HG03520 (cell line): ENCODE measurements around the gene TMEM154.
"Not testable (repeated sequence)": the region's sequence is repeated elsewhere in the genome, so short reads cannot be mapped to it uniquely, and the experiment has no call there.

Experiments used
- ATAC-seq: cut with Tn5 transposase; IDR thresholded peaks from one replicate; pipeline ENCODE4 v1.9.1; 2021; ENCODE audit warnings: mild to moderate bottlenecking, moderate library complexity; ENCODE audit not compliant: unreplicated experiment

Gene TMEM154

DNA sequence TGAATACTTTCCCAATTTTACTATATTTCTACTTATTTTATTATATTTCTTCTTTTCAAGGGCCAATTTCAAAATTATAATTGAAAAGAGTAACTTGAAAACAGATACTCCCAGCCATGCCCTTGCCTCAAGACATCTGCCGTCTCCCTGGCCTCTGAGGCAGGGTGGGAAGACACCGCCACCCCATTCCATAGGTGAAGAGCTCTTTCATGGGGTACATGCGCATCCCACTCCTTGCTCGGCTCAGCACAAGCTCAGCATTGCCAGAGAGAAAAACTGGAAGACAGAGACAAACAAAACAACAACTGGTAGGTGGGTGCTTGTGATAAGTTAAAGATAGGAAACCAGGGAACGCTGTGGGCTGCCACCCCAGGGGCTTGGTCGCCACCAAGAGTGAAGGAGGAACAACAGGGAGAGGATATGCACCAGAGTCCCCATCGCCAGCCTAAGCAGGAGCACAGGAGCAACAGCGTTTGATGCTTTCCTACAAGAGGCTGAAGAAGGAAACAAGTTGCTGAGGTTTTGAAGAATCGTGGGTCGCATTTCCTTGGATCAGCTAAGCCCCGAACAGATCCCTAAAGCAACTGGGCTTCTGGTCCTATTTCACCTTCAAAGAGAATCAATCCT is 11.3 kb downstream of the TMEM154 start:
- ATAC-seq, result no peak

DNA sequence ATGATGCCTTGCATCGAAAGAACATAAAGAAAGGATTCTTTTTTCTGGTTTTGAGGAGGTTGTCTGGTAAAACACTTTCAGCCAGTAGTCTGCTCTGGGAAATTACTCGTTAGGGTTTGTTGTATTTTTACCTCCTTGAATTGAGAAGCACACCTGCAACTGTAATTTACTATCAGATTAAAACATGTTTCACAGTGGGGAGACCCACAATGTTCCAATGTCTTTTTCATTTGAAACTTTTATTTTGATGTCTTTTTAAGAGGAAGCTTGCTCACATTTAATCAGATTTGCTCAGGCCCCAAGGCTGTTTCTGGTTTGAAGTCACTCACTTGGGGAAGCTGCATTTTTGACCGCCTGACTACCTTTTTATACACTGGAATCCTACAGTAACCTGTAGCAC is 12.0 kb downstream of the TMEM154 start:
- ATAC-seq, result no peak

DNA sequence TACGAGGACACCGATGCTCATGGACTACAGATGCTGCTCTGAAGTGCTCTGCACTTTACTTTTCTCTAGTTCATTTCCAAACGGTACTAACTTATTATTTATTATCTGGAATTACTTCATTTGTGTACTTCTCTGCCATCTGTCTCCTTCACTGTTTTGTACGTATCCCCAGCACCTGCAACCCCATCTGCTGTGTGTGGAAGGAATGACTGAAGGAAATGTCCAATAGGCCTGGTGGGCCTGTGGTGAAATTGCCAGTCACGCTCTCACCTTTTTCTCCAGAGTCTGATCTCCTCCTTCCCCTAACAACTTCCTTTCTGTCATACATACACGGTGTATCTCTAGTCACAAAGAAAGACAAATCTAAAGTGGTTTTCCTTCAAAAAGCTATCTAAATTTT is 12.9 kb downstream of the TMEM154 start:
- no peak for ATAC-seq

DNA sequence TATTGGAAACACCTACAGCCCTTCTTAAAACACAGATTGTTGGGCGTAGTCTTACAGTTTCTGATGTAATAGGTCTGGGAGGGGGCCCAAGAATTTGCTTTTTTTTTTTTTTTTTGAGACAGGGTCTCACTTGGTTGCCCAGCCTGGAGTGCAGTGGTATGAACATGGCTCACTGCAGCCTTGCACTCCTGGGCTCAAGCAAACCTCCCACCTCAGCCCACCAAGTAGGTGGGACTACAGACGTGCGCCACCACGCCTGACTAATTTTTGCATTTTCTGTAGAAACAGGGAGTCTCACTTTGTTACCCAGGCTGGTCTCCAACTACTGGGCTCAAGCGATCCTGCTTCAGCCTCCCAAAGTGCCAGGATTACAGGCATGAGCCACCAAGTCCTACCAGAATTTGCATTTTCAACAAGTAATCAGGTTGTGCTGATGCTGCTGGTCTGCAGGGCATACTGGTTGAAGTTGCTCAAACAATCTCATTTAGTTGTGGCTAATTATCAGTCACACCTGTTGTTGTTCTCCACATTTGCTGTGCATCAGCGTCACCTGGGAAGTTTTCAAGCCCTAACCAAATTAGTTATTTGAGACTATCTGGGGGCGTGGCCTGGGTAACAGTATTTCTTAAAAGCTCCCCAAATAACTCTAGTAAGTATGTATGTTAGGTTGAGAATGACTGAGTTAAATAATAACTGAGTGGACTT is 14.0 kb downstream of the TMEM154 start:
- no peak for ATAC-seq

DNA sequence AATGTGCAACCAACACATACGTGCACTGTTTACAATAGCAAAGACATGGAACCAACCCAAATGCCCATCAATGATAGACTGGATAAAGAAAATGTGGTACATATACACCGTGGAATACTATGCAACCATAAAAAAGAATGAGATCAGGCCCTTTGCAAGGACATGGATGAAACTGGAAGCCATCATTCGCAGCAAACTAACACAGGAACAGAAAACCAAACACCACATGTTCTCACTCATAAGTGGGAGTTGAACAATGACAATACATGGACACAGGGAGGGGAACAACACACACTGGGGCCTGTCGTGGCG is 15.8 kb downstream of the TMEM154 start:
- ATAC-seq, result not testable (repeated sequence)

DNA sequence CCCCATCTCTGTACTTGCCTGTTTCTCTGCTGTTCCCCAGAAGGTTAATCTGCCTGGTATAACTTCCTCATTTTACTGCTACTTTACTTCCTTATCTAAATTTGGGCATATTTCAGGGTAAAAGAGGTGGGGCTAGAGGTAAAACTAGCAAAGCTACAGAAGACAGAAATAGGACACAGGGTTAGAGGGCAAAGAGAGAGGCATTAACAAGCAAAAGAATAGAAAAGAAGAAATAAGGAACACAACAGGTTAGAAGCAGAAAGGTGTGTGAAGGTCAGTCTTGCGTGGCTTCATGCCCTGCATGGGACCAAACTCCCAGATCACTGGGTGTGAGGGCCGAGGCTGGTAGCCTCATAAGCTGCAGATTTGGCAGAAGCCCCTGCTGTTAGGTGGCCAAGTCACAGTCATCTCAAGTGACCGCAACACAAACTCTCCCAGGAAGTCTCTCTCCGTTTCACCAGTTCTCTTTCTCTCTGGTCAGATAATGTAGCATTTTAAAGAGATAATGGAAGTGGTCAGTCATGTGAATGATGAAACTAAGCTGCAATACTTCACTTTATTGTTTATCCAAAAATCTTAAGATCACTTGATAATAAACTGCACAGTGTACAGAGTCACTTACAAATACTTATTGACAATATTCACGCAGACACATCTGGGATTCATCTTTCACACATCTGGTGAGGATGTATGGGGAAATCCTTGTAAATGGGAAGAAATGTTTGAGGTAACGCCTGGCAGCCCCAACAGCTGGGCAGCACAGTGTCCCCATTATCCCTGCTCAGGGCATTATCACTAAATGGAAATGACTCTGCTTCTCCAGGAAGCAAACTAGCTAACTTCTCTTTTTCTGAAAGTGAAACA is 16.4 kb downstream of the TMEM154 start:
- ATAC-seq, result peak; percentile 49

DNA sequence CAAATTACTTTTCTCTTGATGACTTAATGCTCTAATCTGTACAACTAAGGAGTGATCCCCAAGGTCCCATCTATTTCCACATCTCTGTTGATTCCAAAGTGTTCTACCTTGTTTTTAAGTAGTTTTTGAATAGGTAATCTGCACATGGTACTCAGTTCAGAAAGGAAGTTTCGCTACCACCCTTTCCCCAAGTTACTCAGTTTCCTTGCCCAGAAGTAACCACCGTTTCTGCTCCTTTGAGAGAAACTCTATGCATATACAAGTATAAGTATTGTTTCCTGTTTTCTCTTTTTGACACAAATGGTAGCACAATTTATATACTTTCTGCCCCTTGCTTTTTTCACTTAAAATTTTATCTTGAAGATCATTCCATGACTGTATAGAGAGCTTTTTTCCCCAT is 18.1 kb downstream of the TMEM154 start:
- ATAC-seq, result no peak

DNA sequence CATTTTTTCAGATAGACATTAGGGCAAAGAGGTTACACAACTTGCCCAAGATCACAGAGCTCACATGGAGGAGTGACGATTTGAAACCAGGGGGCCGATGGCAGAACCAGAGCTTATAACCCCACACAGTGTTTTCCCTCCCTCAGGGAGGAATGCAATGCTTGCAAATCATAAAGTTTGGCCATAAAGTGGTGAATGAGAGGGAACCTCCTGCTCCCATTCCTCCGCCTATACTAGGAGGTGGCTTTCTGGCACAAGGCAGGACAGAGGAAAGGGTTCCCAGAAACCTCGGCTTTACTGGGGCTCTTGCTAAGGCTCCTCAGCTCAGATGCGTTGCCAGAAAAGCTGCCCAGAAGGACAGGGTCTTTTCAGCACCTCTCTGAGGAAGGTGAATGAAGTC is 19.3 kb downstream of the TMEM154 start:
- ATAC-seq, result no peak

DNA sequence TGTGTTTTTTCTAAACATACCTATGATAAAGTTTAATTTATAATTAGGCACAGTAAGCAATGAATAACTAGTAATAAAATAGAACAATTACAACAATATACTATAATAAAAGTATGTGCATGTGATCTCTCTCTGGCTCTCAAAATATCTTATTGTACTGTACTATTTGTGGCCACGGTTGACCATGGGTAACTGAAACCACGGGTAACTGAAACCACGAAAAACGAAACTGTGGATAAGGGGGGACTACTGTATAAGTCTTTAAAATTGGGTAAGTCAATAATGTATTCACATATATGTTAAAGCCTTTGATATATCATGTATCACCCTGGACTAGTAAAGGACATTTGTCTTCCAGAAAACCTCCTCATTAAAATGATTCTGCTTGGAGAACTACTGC is 20.0 kb downstream of the TMEM154 start:
- no peak for ATAC-seq

DNA sequence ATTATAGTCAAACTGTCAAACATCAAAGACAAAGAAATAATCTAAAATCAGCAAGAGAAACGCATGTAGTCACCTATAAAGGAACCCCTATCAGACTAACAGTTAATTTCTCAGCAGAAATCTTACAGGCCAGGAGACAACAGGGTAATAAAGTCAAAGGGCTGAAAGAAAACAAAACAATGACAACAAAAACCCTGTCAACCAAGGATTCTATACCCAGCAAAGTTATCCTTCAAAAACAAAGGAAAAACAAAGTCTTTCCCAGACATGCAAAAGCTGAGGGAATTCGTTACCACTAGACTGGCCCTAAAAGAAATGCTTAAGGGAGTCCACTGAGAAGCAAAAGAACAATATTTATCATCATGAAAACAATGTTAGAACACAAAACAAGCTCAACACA is 22.1 kb downstream of the TMEM154 start:
- ATAC-seq, result no peak

DNA sequence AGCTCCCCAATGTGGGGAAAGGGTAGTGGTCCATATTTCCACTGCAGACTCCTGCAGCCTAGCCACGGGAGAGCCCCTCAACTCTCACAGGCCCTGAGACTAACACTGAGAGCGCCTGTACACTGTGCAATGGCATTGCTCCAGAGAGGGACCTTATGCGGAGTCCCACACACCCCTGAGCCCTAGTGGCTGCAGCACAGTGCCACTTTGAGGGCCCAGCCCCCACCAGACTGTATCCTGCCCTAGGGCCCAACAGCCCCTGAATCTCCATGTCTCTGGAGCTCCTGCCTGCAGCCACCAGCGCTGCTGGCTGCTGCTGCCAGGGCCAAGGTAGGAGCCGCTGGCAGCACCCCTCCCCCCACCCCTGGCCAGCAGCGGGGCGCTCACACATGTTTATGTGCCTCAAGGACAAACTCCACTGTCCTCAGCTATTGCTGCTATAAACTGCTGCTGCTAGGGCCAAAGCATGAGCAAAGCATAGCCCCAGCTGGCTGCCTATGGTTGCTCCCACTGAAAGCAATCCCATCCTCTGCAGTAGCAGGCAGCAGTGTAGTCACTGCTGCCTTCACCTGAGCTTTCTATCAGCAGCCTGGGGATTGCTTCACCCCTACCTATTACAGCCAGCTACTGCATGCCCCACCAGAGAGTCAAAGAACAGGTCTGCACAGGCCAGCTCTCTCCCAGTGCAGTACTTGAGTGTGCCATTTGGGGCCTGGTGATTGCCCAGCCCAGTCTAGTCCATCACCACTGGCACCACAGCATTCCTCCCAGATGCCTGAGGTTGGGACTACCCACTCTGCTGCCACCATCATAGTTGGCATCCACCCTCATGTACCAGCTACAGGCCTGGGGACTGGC is 24.3 kb downstream of the TMEM154 start:
- no peak for ATAC-seq

DNA sequence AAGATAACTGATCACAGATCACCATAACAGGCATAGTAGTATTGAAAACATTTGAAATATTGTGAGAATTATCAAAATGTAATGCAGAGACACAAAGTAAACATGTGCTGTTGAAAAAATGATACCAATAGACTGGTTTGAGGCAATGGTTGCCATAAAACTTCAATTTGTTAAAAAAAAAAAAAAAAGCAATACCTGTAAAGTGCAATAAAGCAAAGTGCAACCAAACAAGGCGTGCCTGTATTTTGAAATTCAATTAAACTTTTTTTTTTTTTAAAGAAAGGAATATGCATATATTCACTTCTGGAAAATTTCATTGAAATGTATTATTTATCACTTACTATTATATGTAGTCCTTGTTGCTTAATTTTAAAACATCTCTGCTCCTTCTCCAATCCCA is 27.7 kb downstream of the TMEM154 start:
- ATAC-seq, result no peak

DNA sequence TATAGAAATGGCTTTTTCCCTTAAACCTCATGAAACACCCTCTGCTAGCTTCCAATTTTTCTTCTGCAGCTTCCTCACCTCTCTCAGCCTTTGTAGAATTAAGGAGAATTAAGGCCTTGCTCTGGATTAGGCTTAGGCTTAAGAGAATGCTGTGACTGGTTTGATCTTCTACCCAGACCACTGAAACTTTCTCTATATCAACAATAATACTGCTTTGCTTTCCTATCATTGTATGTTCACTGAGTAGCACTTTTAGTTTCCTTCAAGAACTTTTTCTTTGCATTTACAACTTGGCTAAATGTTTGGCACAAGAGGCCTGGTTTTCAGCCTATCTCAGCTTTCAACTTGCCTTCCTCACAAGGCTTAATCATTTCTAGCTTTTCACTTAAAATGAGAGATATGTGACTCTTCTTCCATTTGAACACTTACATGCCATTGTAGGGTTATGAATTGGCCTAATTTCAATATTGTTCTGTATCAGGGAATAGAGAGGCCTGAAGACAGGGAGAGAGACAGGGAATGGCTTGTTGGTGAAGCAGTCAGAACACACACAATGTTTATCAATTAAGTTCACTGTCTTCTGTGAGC is 28.2 kb downstream of the TMEM154 start:
- ATAC-seq, result no peak

DNA sequence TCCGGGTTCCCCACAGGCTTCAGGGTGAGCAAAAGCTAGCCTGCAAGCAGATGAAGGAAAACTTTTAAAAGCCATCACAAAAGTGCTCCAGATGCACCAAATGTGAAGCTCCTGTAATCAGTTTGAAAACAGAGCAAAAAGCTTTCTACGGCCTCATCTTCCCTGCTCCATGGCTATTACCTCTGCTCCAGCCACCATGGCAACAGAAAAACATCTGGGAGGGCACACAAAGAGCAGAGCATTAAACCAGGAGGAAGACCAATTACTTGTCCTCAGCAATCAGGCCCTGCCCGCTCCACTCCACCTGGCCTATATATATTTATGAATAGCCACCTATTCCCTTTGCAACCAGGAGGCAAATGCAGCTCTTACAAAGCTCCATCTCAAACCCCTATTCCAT is 33.6 kb downstream of the TMEM154 start:
- ATAC-seq, result no peak

DNA sequence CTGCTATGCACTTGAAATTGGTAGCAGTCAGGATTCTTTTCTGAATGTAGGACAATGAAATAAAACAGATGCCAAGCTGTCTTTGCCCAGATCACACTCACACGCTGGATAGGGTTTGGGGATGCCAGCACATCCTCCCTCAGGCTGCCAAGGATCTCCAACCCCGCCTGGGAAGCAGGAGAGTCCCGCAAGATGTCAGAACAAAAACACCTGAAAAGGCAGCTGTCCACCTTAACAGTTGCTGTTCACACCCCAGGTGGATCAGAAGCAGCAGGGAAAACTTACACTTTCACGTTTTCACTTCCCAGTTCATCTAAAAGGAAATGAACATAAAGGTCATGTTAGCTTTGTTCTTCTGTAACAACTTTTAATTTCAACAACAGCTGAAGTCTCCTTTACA is 35.7 kb downstream of the TMEM154 start:
- no peak for ATAC-seq

DNA sequence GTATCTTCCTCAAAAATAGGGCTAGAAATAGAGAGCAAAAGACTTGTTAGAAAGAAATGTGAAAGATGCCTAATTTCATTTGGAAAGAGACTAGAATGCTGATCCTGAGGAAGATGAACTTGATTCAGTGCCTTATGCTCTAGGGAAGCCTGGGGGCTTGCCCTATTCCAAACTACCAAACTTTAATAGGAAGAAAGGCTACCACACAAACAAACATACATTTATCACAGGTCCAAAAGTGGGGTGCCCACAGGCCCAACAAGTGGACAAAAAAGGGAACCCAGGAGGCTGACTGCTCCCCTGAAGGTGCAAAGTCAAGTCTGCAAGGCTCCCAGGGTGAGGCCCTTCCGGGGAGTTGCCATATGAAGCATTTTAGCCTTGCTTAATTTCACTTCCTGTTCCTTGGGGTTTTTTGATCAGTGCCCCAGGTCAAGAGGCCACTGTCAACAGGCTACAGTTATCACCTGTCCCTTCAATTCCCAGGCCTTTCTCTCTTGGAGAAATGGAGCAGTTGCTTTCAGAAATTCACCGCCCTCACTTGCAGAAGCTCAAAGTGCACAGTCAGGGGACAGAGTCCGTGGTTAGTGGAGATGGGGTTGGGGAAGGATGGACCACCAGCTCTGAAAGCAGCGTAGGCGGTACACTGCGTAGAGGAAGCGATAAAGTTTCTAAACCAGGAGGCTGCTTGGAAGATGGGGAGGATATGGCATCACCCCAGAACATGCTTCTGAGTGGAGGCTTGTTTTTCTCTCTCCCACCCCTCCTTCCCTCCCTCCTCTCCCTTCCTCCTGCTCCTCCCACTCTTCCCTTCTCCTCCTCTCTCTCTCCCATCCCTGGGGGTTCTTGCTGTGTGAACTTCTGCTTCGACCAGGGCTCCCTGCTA is 36.4 kb downstream of the TMEM154 start:
- ATAC-seq, result peak; percentile 93

DNA sequence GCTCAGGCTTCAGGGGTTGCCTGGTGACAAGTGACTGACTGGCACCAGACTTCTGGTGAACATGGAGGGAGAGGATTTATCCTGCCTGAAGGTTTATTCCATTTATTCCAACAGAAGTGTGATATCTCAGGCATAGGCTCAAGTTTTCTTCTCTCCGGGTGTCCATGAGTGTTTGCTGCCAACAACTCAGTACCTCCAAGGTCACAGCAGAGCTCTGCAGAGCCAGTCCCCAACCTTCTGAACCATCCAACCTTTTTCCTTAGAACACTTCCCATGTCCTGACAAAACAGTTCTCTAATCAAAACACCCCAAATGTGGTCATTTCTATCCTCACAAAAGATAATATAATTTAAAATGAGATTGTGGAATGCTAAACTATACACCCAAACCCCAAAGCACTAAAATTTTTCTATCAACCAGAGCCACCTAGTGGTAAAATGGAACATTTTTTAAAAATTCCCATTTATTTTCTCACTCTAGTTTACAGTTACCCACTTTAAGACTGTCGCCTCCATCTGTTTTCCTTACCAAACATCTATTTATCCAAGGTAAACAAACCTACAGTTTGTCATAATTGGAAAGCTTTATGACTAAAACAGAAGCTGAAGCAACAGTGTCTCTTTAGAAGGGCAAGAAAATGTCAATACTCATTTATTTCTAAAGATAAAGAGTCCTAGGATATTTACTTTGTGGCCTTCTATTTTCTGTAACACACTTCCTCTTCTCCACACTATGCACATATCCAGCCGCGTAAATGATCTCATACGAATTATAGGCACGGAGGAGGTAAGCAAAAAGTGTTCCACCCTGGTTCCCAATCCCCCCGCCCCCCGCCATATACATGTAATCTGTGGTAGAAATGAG is 39.5 kb downstream of the TMEM154 start:
- ATAC-seq, result no peak

DNA sequence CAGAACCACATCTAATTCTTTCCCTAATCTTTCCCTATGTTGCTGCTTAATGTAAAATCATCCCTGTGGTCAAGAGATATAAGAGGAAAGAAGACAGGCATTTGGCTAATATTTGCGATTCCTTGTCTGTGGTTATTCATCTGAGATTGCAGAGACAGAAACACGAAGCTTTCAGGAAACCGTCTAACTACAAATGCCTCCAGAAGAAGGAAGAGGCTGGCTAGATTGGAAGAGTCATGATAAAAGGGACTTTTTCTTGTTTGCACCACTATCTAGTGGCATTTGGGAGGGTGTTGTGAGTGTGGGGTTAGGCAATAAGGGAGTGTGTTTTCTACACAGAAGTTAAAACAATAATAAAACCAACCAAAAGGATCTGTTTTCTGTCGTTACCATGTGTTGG is 43.9 kb downstream of the TMEM154 start:
- no peak for ATAC-seq
